ENCODE data around the gene ZNF594. TPM values are rescaled to one million over a fixed set of nuclear protein-coding genes. Genes with fewer than 3 reads are reported as not detected.
"Not testable (repeated sequence)": the region's sequence is repeated elsewhere in the genome, so short reads cannot be mapped to it uniquely, and the experiment has no call there.

Gene ZNF594
- total RNA-seq, 1 experiment from 2014 or later = 1.7 TPM

- H3K27ac ChIP-seq (ENCODE audit: low read length) = no peak overlapping the region
- TF ChIP-seq EZH2phosphoT487 (IDR thresholded peaks at IDR 0.05; ENCODE audit: borderline replicate concordance, low read length) = no peak
- TF ChIP-seq EZH2 (IDR thresholded peaks at IDR 0.05; ENCODE audit: low read length, unreplicated experiment) = no peak
- TF ChIP-seq CTCF (conservative IDR thresholded peaks at IDR 0.05; ENCODE audit: low read depth, low read length) = no peak
- H4K20me1 ChIP-seq (ENCODE audit: low read length) = no peaks in the 10 kb centered on the region
- H3K4me3 ChIP-seq (ENCODE audit: low read length) = no peak overlapping the region
- H3K79me2 ChIP-seq (ENCODE audit: low read length) = no peaks in the 10 kb centered on the region
- no peaks in the 10 kb centered on the region for H3K4me1 ChIP-seq (ENCODE audit: insufficient read depth, low read length)
- no TSS peak for BruUV-seq (replicated peaks)
- no peaks in the 10 kb centered on the region for H3K9me2 ChIP-seq (replicated peaks; ENCODE audit: low read length)
- H3K4me2 ChIP-seq (ENCODE audit: low read length) = no peak overlapping the region
- H3K9ac ChIP-seq (ENCODE audit: low read length) = no peak overlapping the region
- H2AFZ ChIP-seq (ENCODE audit: low read length) = no peak overlapping the region
- intact Hi-C loops (cut with micrococcal nuclease) = no loop called here
- H3K9me3 ChIP-seq (ENCODE audit: low read length) = no peaks in the 10 kb centered on the region
- CTCF ChIA-PET = no interaction called here
- no peak for ATAC-seq
- DNase-seq = no peak
- POLR2A ChIA-PET (ENCODE audit: unreplicated experiment) = no interaction called here
- H3K36me3 ChIP-seq (ENCODE audit: low read depth, low read length) = no peaks in the 10 kb centered on the region
- no peaks in the 10 kb centered on the region for H3F3A ChIP-seq (ENCODE audit: low read length, unreplicated experiment)
- no peaks in the 10 kb centered on the region for H3K27me3 ChIP-seq (ENCODE audit: low read length)
Measured at GRCh38 chr17:5226940-5227878, 35.5 kb upstream of the ZNF594 start.

- H3K9me2 ChIP-seq (replicated peaks; ENCODE audit: low read length) = no peaks in the 10 kb centered on the region
- POLR2A ChIA-PET (ENCODE audit: unreplicated experiment) = no interaction called here
- H3K9ac ChIP-seq (ENCODE audit: low read length) = no peak overlapping the region
- no peaks in the 10 kb centered on the region for H3K79me2 ChIP-seq (ENCODE audit: low read length)
- H3K36me3 ChIP-seq (ENCODE audit: low read depth, low read length) = no peaks in the 10 kb centered on the region
- H3K9me3 ChIP-seq (ENCODE audit: low read length) = no peaks in the 10 kb centered on the region
- no peak overlapping the region for H3K4me2 ChIP-seq (ENCODE audit: low read length)
- no peaks in the 10 kb centered on the region for H4K20me1 ChIP-seq (ENCODE audit: low read length)
- DNase-seq (no peak), ATAC-seq (no peak)
- no peak overlapping the region for H3K27ac ChIP-seq (ENCODE audit: low read length)
- no peaks in the 10 kb centered on the region for H3K4me1 ChIP-seq (ENCODE audit: insufficient read depth, low read length)
- no TSS peak for BruUV-seq (replicated peaks)
- CTCF ChIA-PET = no interaction called here
- no peak for TF ChIP-seq EZH2phosphoT487 (IDR thresholded peaks at IDR 0.05; ENCODE audit: borderline replicate concordance, low read length)
- TF ChIP-seq EZH2 (IDR thresholded peaks at IDR 0.05; ENCODE audit: low read length, unreplicated experiment) = no peak
- no peak for TF ChIP-seq CTCF (conservative IDR thresholded peaks at IDR 0.05; ENCODE audit: low read depth, low read length)
- intact Hi-C loops (cut with micrococcal nuclease) = no loop called here
- no peaks in the 10 kb centered on the region for H3K27me3 ChIP-seq (ENCODE audit: low read length)
- H3F3A ChIP-seq (ENCODE audit: low read length, unreplicated experiment) = no peaks in the 10 kb centered on the region
- H3K4me3 ChIP-seq (ENCODE audit: low read length) = no peak overlapping the region
- no peak overlapping the region for H2AFZ ChIP-seq (ENCODE audit: low read length)
Measured at GRCh38 chr17:5225668-5226457, 34.2 kb upstream of the ZNF594 start.

- H3K27me3 ChIP-seq (ENCODE audit: low read length); H3K36me3 ChIP-seq (ENCODE audit: low read depth, low read length); DNase-seq; intact Hi-C loops (cut with micrococcal nuclease); ATAC-seq; H3K79me2 ChIP-seq (ENCODE audit: low read length); H2AFZ ChIP-seq (ENCODE audit: low read length); H3K4me1 ChIP-seq (ENCODE audit: insufficient read depth, low read length); H4K20me1 ChIP-seq (ENCODE audit: low read length); H3K9ac ChIP-seq (ENCODE audit: low read length); H3K9me2 ChIP-seq (replicated peaks; ENCODE audit: low read length); CTCF ChIA-PET; H3K9me3 ChIP-seq (ENCODE audit: low read length); H3K27ac ChIP-seq (ENCODE audit: low read length); H3K4me2 ChIP-seq (ENCODE audit: low read length); POLR2A ChIA-PET (ENCODE audit: unreplicated experiment); H3K4me3 ChIP-seq (ENCODE audit: low read length); H3F3A ChIP-seq (ENCODE audit: low read length, unreplicated experiment); BruUV-seq (replicated peaks): not testable (repeated sequence)
Measured at GRCh38 chr17:5221912-5222311, 30.2 kb upstream of the ZNF594 start.
